ENCODE data around the gene ARHGAP44. TPM values are rescaled to one million over a fixed set of nuclear protein-coding genes. Genes with fewer than 3 reads are reported as not detected.

ARHGAP44 gene
- total RNA-seq, 4 donors from 2014 or later = 1.4 to 6.2 (median 2.1) TPM

GRCh38 chr17:12744786-12745185 is 44.5 kb upstream of the ARHGAP44 start:
- Histone ChIP-seq H3K4me1 (no peaks in the 10 kb centered on the region), H3K9me3 (no peaks in the 10 kb centered on the region), H3K36me3 (no peaks in the 10 kb centered on the region), H3K27me3 (no peaks in the 10 kb centered on the region), H3K4me3 (no peak overlapping the region), H3K27ac (no peak overlapping the region)
- in situ Hi-C loops (cut with MboI; ENCODE audit: low sequenced_read_pairs in 4 of 4) (no loop called here), intact Hi-C loops (cut with DNase I; ENCODE audit: low total_unique reads) (no loop called here)
- DNase-seq (no peak), ATAC-seq (no peak)
- TF ChIP-seq POLR2A (IDR thresholded peaks at IDR 0.05) (no peak), CTCF (IDR thresholded peaks at IDR 0.05 in 4 of 5, conservative IDR thresholded peaks at IDR 0.05 in 1 of 5) (no peak)

- no peak overlapping the region for H3K4me3 ChIP-seq
- H3K27ac ChIP-seq = no peak overlapping the region
- no peaks in the 10 kb centered on the region for H3K9me3 ChIP-seq
- in situ Hi-C loops (cut with MboI; ENCODE audit: low sequenced_read_pairs in 4 of 4) = no loop called here
- H3K36me3 ChIP-seq = no peaks in the 10 kb centered on the region
- DNase-seq (no peak), ATAC-seq (no peak)
- H3K4me1 ChIP-seq = no peaks in the 10 kb centered on the region
- intact Hi-C loops (cut with DNase I; ENCODE audit: low total_unique reads) = no loop called here
- TF ChIP-seq CTCF (IDR thresholded peaks at IDR 0.05 in 4 of 5, conservative IDR thresholded peaks at IDR 0.05 in 1 of 5) (no peak), POLR2A (IDR thresholded peaks at IDR 0.05) (no peak)
- no peaks in the 10 kb centered on the region for H3K27me3 ChIP-seq
These were observed 43.8 kb upstream of the ARHGAP44 start for GRCh38 chr17:12745486-12745885.

DNA sequence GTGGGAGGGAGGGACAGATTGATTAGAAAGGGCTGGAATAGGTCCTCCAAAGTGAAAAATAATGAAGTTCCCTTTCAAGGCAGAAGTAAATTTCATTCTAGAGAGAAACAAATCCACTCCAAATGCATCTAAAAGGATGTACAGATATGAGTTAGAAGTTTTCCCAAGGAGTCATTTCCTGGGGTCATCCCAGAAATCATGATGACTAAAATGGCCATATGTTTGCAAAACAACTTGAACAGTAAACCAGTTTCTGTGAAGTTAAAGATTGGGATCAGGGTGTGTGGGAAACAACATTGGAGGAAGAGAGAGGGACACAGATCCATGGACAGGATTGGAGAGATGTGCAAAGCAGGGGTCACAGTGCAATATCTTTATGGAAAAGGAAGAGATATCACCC is 32.5 kb upstream of the ARHGAP44 start:
- Histone ChIP-seq H3K4me1 (no peaks in the 10 kb centered on the region), H3K36me3 (no peaks in the 10 kb centered on the region), H3K9me3 (no peaks in the 10 kb centered on the region), H3K27me3 (no peaks in the 10 kb centered on the region), H3K27ac (no peak overlapping the region), H3K4me3 (no peak overlapping the region)
- no peak for DNase-seq
- ATAC-seq = no peak
- in situ Hi-C loops (cut with MboI; ENCODE audit: low sequenced_read_pairs in 4 of 4) (no loop called here), intact Hi-C loops (cut with DNase I; ENCODE audit: low total_unique reads) (no loop called here)
- TF ChIP-seq POLR2A (IDR thresholded peaks at IDR 0.05) (no peak), CTCF (IDR thresholded peaks at IDR 0.05 in 4 of 5, conservative IDR thresholded peaks at IDR 0.05 in 1 of 5) (no peak)

GRCh38 chr17:12759090-12759489 is 30.2 kb upstream of the ARHGAP44 start:
- DNase-seq (no peak), ATAC-seq (no peak)
- intact Hi-C loops (cut with DNase I; ENCODE audit: low total_unique reads) = no loop called here
- H3K36me3 ChIP-seq = no peaks in the 10 kb centered on the region
- H3K4me3 ChIP-seq = no peak overlapping the region
- H3K27me3 ChIP-seq = no peaks in the 10 kb centered on the region
- no peaks in the 10 kb centered on the region for H3K4me1 ChIP-seq
- in situ Hi-C loops (cut with MboI; ENCODE audit: low sequenced_read_pairs in 4 of 4) = no loop called here
- H3K27ac ChIP-seq = no peak overlapping the region
- TF ChIP-seq POLR2A (IDR thresholded peaks at IDR 0.05) (no peak), CTCF (IDR thresholded peaks at IDR 0.05 in 4 of 5, conservative IDR thresholded peaks at IDR 0.05 in 1 of 5) (no peak)
- H3K9me3 ChIP-seq = no peaks in the 10 kb centered on the region

- H3K9me3 ChIP-seq = no peaks in the 10 kb centered on the region
- no peak for DNase-seq
- no peaks in the 10 kb centered on the region for H3K36me3 ChIP-seq
- TF ChIP-seq POLR2A (IDR thresholded peaks at IDR 0.05) (no peak), CTCF (IDR thresholded peaks at IDR 0.05 in 4 of 5, conservative IDR thresholded peaks at IDR 0.05 in 1 of 5) (no peak)
- H3K4me1 ChIP-seq = no peaks in the 10 kb centered on the region
- in situ Hi-C loops (cut with MboI; ENCODE audit: low sequenced_read_pairs in 4 of 4) (no loop called here), intact Hi-C loops (cut with DNase I; ENCODE audit: low total_unique reads) (no loop called here)
- no peaks in the 10 kb centered on the region for H3K27me3 ChIP-seq
- no peak overlapping the region for H3K4me3 ChIP-seq
- no peak for ATAC-seq
- no peak overlapping the region for H3K27ac ChIP-seq
These were observed 23.8 kb upstream of the ARHGAP44 start for GRCh38 chr17:12765548-12765947.

Measured in gastrocnemius medialis (tissue), 4 donors.